SK-N-SH (cell line): ENCODE measurements around the gene STIP1. TPM values are rescaled to one million over a fixed set of nuclear protein-coding genes. Genes with fewer than 3 reads are reported as not detected.
A peak's percentile ranks its signal among the peaks of the same experiment; 100 is the strongest.

Experiments used
- CTCF ChIA-PET: fragments of 300-600, 350-600 bp; formaldehyde crosslinking; extraction: SDS; loops from one replicate; lab custom pipeline; 2021; lab: Yijun Ruan, JAX
- POLR2A ChIA-PET: fragments of 350-600 bp; sonication (Branson Sonifier 250); formaldehyde crosslinking; extraction: SDS; loops from one replicate; lab custom pipeline; 2020; ENCODE audit warnings: antibody characterized with exemption, inconsistent platforms; lab: Yijun Ruan, JAX
- DNase-seq: peaks from one replicate; pipeline ENCODE4 v3.0.0; 2012
- H2AFZ ChIP-seq: fragments of 200-600 bp; sonication (generic); 2 replicates; pipeline ENCODE4 v1.8.1; 2016; ENCODE audit warnings: antibody characterized with exemption, mild to moderate bottlenecking, low read depth
- H3F3A ChIP-seq: fragments of 200-600 bp; sonication (generic); replicated peaks from 2 replicates; pipeline ENCODE3; 2016; ENCODE audit warnings: antibody characterized with exemption, mild to moderate bottlenecking; ENCODE audit not compliant: insufficient read depth
- H3K27ac ChIP-seq, 2 experiments: fragments of 200-500 bp in 1 of 2; fragments of 200-600 bp in 1 of 2; sonication (Bioruptor generic) in 1 of 2; sonication (generic), shearing (Covaris generic) in 1 of 2; 2 replicates each; pipeline versions ENCODE4 v1.5.1 to v1.6.1; 2014 to 2016; ENCODE audit warnings: low read depth in 2 of 2, inconsistent platforms in 1 of 2, low read length in 1 of 2, mild to moderate bottlenecking in 1 of 2, mixed read lengths in 1 of 2
- H3K27me3 ChIP-seq: fragments of 200-600 bp; sonication (generic), shearing (Covaris generic); 2 replicates; pipeline ENCODE4 v1.6.1; 2016; ENCODE audit warnings: mixed run types; ENCODE audit not compliant: insufficient read depth
- H3K36me3 ChIP-seq, 2 experiments: fragments of 200-500 bp in 1 of 2; fragments of 200-600 bp in 1 of 2; sonication (Bioruptor generic) in 1 of 2; sonication (generic) in 1 of 2; replicated peaks in 1 of 2; 2 replicates each; pipeline versions ENCODE3 to v1.5.1; 2014 to 2016; ENCODE audit warnings: low read length in 1 of 2, mild to moderate bottlenecking in 1 of 2; ENCODE audit not compliant: insufficient read depth in 2 of 2, control insufficient read depth in 1 of 2
- H3K4me1 ChIP-seq, 2 experiments: fragments of 200-500 bp in 1 of 2; fragments of 200-600 bp in 1 of 2; sonication (Bioruptor generic) in 1 of 2; sonication (generic), shearing (Covaris generic) in 1 of 2; 2 replicates each; pipeline versions ENCODE4 v1.5.1 to v1.6.1; 2014 to 2016; ENCODE audit warnings: low read depth in 1 of 2, low read length in 1 of 2, mixed run types in 1 of 2; ENCODE audit not compliant: insufficient read depth in 2 of 2, control insufficient read depth in 1 of 2
- H3K4me2 ChIP-seq: fragments of 200-600 bp; sonication (generic), shearing (Covaris generic); 2 replicates; pipeline ENCODE4 v1.6.1; 2017; ENCODE audit warnings: mixed run types
- H3K4me3 ChIP-seq, 2 experiments: fragments of 200-500 bp in 1 of 2; fragments of 200-600 bp in 1 of 2; sonication (Bioruptor generic) in 1 of 2; sonication (generic), shearing (Covaris generic) in 1 of 2; 2 replicates each; pipeline versions ENCODE4 v1.5.1 to v1.8.1; 2014 to 2016; ENCODE audit warnings: low read depth in 2 of 2, inconsistent platforms in 1 of 2, low read length in 1 of 2, mild to moderate bottlenecking in 1 of 2, mixed read lengths in 1 of 2, moderate library complexity in 1 of 2
- H3K79me2 ChIP-seq: fragments of 200-600 bp; sonication (generic); 2 replicates; pipeline ENCODE4 v1.8.1; 2017; ENCODE audit warnings: mild to moderate bottlenecking; ENCODE audit not compliant: insufficient read depth
- H3K9ac ChIP-seq: fragments of 200-600 bp; sonication (generic); 2 replicates; pipeline ENCODE4 v1.6.1; 2017; ENCODE audit warnings: mixed run types
- H3K9me2 ChIP-seq: fragments of 200-600 bp; sonication (generic); 2 replicates; pipeline ENCODE4 v1.6.1; 2017; ENCODE audit warnings: mixed run types
- H3K9me3 ChIP-seq: fragments of 200-600 bp; sonication (generic); 2 replicates; pipeline ENCODE4 v1.6.1; 2017; ENCODE audit warnings: mixed run types, mild to moderate bottlenecking, moderate library complexity
- H4K20me1 ChIP-seq: fragments of 200-600 bp; sonication (generic); 2 replicates; pipeline ENCODE4 v1.6.1; 2017; ENCODE audit warnings: mild to moderate bottlenecking, mixed run types; ENCODE audit not compliant: insufficient read depth
- ELF1 ChIP-seq: IDR thresholded peaks from 2 replicates; pipeline ENCODE4 v1.4.0; 2012
- EP300 ChIP-seq, 2 experiments: IDR thresholded peaks; 2 replicates each; pipeline versions ENCODE4 v1.4.0 to v1.6.1; 2012; ENCODE audit warnings: borderline replicate concordance in 1 of 2, low read depth in 1 of 2, low read length in 1 of 2
- EZH2phosphoT487 ChIP-seq: fragments of 200-600 bp; sonication (generic); IDR thresholded peaks from 2 replicates; pipeline ENCODE4 v1.6.1; 2017; ENCODE audit warnings: low read depth, mixed run types, mild to moderate bottlenecking, antibody characterized with exemption, moderate library complexity, borderline replicate concordance
- FOSL2 ChIP-seq: IDR thresholded peaks from 2 replicates; pipeline ENCODE4 v1.4.0; 2012; ENCODE audit warnings: low read depth, mild to moderate bottlenecking, moderate library complexity, borderline replicate concordance
- FOXM1 ChIP-seq: IDR thresholded peaks from 2 replicates; pipeline ENCODE4 v1.4.0; 2012; ENCODE audit warnings: low read depth, mild to moderate bottlenecking
- GABPA ChIP-seq: IDR thresholded peaks from 2 replicates; pipeline ENCODE4 v1.4.0; 2012; ENCODE audit warnings: low read depth, mild to moderate bottlenecking
- GATA2 ChIP-seq: sonication (generic); formaldehyde crosslinking; IDR thresholded peaks from 2 replicates; pipeline ENCODE4 v1.5.0; 2020; ENCODE audit warnings: mild to moderate bottlenecking, missing genetic modification reagents
- JUND ChIP-seq: IDR thresholded peaks from 2 replicates; pipeline ENCODE4 v1.4.0; 2012
- MAX ChIP-seq: IDR thresholded peaks from 2 replicates; pipeline ENCODE4 v1.4.0; 2012; ENCODE audit warnings: low read depth
- MEF2A ChIP-seq: IDR thresholded peaks from 2 replicates; pipeline ENCODE4 v1.4.0; 2012; ENCODE audit warnings: low read depth, borderline replicate concordance
- NRF1 ChIP-seq: IDR thresholded peaks from 2 replicates; pipeline ENCODE4 v1.6.1; 2012; ENCODE audit warnings: low read depth, mild to moderate bottlenecking, low read length
- PBX3 ChIP-seq: IDR thresholded peaks from 2 replicates; pipeline ENCODE4; 2012
- POLR2AphosphoS5 ChIP-seq: IDR thresholded peaks from 2 replicates; pipeline ENCODE4 v1.6.1; 2012; ENCODE audit warnings: low read depth, low read length
- REST ChIP-seq: IDR thresholded peaks from 2 replicates; pipeline ENCODE4 v1.6.1; 2012; ENCODE audit warnings: mild to moderate bottlenecking, low read depth, low read length, moderate library complexity
- RXRA ChIP-seq: IDR thresholded peaks from 2 replicates; pipeline ENCODE4 v1.4.0; 2012; ENCODE audit warnings: low read depth, mild to moderate bottlenecking, borderline replicate concordance
- TCF12 ChIP-seq: IDR thresholded peaks from 2 replicates; pipeline ENCODE4 v1.4.0; 2012
- TEAD4 ChIP-seq: IDR thresholded peaks from 2 replicates; pipeline ENCODE4 v1.4.0; 2012; ENCODE audit warnings: mild to moderate bottlenecking, borderline replicate concordance; ENCODE audit not compliant: insufficient read depth
- USF1 ChIP-seq: IDR thresholded peaks from 2 replicates; pipeline ENCODE4 v1.4.0; 2012; ENCODE audit warnings: low read depth, borderline replicate concordance
- USF2 ChIP-seq: fragments of 150-350 bp; IDR thresholded peaks from 2 replicates; pipeline ENCODE4 v1.6.1; 2017; ENCODE audit warnings: antibody characterized with exemption, low read length, low read depth, borderline replicate concordance
- YY1 ChIP-seq: IDR thresholded peaks from 2 replicates; pipeline ENCODE4 v1.4.0; 2012; ENCODE audit warnings: low read depth, mild to moderate bottlenecking
- ZBTB33 ChIP-seq: IDR thresholded peaks from 2 replicates; pipeline ENCODE4 v1.4.0; 2012; ENCODE audit warnings: low read depth, borderline replicate concordance
- WGBS: methylation state at CpG from one replicate; pipeline ENCODE4 v1.1.6; 2017; ENCODE audit warnings: low lambda C conversion rate; 5-methylcytosine and 5-hydroxymethylcytosine counted together
- polyA plus RNA-seq, 3 experiments: library from polyadenylated mRNA; depleted of rRNA; stranded (reverse); fragments of >200 nt; gene quantifications; 2 replicates each; pipeline ENCODE4 v1.2.3, GENCODE V29; 2012

Gene STIP1
- polyA plus RNA-seq, 1 of the 3 experiments (the other 2 are of a cell fraction) = 163 TPM

- no peak for TF ChIP-seq USF2
- TF ChIP-seq PBX3 = no peak
- no peak for TF ChIP-seq USF1
- TF ChIP-seq ELF1 = no peak
- TF ChIP-seq GATA2 = peak; percentile 94
- no peak for TF ChIP-seq EZH2phosphoT487
- TF ChIP-seq EP300 (IDR thresholded peaks at IDR 0.05; ENCODE audit: borderline replicate concordance in 1 of 2, low read depth in 1 of 2, low read length in 1 of 2) = peak in 1 of 2 experiments; percentile 94; a peak in 2 of 4 replicates
- no peak for TF ChIP-seq YY1
- TF ChIP-seq, all 33 proteins: peak for 10
Observed at GRCh38 chr11:64146036-64146955, 39.7 kb upstream of the STIP1 start (continued).

- H3K4me3 ChIP-seq = peak overlapping the region in 1 of 2 experiments; percentile 40; a peak in 1 of 4 replicates
- H3K9ac ChIP-seq = no peak overlapping the region
- no peak overlapping the region for H2AFZ ChIP-seq
- no peak for TF ChIP-seq FOXM1
- no peak for TF ChIP-seq TEAD4
- TF ChIP-seq POLR2AphosphoS5 = 0 out of 2 replicates have a peak, but pooled peaks have one; percentile 10
- no peak for TF ChIP-seq FOSL2
- TF ChIP-seq GABPA = no peak
- no peak for TF ChIP-seq REST
- no peak for TF ChIP-seq MEF2A
- TF ChIP-seq TCF12 = no peak
- TF ChIP-seq MAX = no peak
- TF ChIP-seq RXRA = no peak
- TF ChIP-seq NRF1 = no peak
- TF ChIP-seq JUND = no peak
- TF ChIP-seq ZBTB33 = no peak
Observed at GRCh38 chr11:64148226-64148916, 37.6 kb upstream of the STIP1 start.

More at GRCh38 chr11:64148226-64148916, 37.6 kb upstream of the STIP1 start:
- Histone ChIP-seq H3K4me2 (no peak overlapping the region), H3K36me3 (no peaks in the 10 kb centered on the region), H3K27me3 (no peaks in the 10 kb centered on the region), H3K27ac (peak overlapping the region; percentile 34 to 91; a peak in 2 of 4 replicates), H3K9me2 (no peaks in the 10 kb centered on the region), H3K9me3 (no peaks in the 10 kb centered on the region), H3K79me2 (peaks cover 3% of the 10 kb centered on the region; the same call in 1 of the 2 replicates), H3F3A (peaks cover 3% of the 10 kb centered on the region), H3K4me1 (peaks cover 0 to 77% of the 10 kb centered on the region in 2 experiments; a peak in 2 of 4 replicates), H4K20me1 (no peaks in the 10 kb centered on the region)
- POLR2A ChIA-PET = interaction anchor here (0.6 to 1.5 kb wide), 18 partner anchors 10 to 239 kb away, joined by 3 to 18 read pairs (median 4); partner anchors contain the start of genes RCOR2 and STIP1
- WGBS = 35% methylated on average over 18 of the region's 19 CpGs
- DNase-seq = peak; percentile 90
- CTCF ChIA-PET = interaction anchor here (0.7 to 14.5 kb wide), 39 partner anchors 9 to 318 kb away, joined by 3 to 207 read pairs (median 4); partner anchors contain the start of genes FLRT1, MACROD1, MARK2 and RCOR2
